ENCODE data around the gene TK1.
A peak's percentile ranks its signal among the peaks of the same experiment; 100 is the strongest.

Gene TK1

GRCh38 chr17:78219396-78220150 lies 32.7 kb upstream of the TK1 start:
- no peak for DNase-seq

DNA sequence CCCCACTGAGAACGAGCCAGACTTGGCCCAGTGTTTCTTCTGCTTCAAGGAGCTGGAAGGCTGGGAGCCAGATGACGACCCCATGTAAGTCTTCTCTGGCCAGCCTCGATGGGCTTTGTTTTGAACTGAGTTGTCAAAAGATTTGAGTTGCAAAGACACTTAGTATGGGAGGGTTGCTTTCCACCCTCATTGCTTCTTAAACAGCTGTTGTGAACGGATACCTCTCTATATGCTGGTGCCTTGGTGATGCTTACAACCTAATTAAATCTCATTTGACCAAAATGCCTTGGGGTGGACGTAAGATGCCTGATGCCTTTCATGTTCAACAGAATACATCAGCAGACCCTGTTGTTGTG lies 27.8 kb upstream of the TK1 start:
- no peak for DNase-seq

DNA sequence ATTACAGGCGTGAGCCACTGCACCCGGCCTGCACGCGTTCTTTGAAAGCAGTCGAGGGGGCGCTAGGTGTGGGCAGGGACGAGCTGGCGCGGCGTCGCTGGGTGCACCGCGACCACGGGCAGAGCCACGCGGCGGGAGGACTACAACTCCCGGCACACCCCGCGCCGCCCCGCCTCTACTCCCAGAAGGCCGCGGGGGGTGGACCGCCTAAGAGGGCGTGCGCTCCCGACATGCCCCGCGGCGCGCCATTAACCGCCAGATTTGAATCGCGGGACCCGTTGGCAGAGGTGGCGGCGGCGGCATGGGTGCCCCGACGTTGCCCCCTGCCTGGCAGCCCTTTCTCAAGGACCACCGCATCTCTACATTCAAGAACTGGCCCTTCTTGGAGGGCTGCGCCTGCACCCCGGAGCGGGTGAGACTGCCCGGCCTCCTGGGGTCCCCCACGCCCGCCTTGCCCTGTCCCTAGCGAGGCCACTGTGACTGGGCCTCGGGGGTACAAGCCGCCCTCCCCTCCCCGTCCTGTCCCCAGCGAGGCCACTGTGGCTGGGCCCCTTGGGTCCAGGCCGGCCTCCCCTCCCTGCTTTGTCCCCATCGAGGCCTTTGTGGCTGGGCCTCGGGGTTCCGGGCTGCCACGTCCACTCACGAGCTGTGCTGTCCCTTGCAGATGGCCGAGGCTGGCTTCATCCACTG lies 27.3 kb upstream of the TK1 start, which contains the start of gene BIRC5:
Gene BIRC5 (plus strand): TSS at position 238 of the 690 bp plus-strand sequence. CDS start 64 bp downstream, at position 302.
- peak; percentile 90 for DNase-seq

- DNase-seq = no peak
These were observed 24.2 kb upstream of the TK1 start for GRCh38 chr17:78211032-78211431.

DNA sequence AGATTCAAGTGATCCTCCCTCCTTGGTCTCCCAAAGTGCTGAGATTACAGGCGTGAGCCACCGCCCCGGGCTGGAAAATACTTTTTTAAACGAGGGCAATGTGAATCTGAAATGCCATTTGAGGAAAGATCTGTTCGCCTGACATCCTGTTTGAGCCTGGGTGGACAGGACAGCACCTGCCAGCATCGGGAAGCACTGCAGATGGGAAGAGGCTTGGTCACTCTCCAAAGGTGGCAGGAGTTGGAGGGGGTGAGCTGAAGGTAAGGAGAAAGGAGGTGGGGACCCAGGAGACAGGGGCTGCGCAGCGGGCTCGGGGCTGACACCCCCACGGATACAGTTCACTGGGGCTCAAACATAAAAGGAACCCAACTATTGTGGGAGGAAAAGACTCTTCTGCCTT lies 23.3 kb upstream of the TK1 start:
- DNase-seq = no peak

DNA sequence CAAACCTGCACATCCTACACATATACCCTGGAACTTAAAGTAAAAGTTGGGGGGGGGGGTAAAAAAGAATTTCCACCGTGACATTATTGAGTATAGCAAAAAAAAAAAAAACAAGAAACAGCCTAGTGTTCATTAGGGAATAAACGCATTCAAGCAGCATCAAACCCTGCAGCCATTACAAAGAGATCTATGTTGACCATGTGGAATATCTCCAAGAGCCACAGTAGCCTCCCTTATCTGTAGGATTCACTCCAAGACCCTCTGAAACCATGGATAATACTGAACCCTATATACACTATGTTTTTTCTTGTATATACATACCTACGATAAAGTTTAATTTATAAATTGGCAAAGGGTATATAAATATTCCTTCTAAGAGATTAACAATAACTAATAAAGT lies 21.6 kb upstream of the TK1 start:
- no peak for DNase-seq

- no peak for DNase-seq
These were observed 19.4 kb upstream of the TK1 start for GRCh38 chr17:78206298-78206697.

DNA sequence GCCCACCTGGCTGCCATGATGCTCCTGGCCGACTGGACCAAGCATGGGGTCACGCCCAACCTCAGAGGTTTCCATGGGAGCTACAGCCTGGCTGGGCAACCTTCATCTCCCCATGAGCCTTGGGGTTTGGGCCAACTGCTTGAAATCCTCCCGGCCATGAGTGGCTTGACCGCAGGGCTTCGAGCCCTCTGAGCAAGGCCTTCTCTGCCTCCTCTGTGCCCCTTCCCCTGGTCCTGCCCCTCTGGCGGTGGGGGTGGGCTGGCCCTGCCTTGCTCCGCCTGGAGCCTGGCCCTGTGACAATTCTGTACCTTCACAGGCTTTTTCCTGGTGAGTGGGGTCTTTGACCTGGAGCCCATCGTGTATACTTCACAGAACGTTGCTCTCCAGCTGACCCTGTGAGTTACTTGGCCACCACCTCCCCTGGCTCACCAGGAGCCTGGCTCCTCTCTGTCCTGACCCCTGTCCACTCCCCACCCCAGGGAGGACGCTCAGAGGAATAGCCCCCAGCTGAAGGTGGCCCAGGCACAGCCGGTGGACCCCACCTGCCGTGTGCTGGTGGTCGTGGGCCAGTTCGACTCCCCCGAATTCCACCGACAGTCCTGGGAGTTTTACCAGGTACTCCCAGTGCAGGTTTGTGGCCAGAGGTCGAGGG lies 18.4 kb upstream of the TK1 start:
- no peak for DNase-seq

DNA sequence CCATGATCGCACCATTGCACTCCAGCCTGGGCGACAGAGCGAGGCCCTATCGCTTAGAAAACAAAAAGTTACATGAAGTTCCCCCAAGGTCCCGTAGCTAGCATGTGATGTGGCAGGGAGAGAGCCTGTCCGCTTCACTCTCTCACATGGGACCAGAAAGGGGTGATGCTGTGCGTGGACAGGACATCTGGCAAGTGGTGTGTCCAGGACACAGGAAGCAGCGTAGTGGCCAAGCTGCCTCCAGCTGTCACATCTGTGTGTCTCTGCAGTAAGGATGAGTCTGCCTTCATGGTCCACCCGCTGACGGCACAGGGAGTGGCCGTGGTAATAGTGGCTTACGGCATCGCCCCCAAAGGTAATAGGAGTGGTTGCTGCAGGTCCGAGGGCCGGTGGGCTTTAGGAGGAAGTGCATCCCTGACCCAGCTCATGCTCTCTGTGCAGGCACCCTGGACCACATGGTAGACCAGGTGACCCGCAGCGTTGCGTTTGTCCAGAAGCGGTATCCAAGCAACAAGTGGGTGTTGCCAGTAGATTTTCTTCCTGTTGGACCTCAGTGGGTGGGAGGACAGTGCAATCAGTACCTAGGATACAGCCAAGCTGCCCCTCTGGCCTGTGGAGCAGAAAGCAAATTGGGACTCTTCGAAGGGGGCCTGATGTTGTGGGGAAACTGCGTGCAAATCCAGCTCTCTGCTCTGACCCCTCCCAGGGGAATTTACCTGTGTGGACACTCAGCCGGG lies 17.7 kb upstream of the TK1 start:
- DNase-seq = no peak

DNA sequence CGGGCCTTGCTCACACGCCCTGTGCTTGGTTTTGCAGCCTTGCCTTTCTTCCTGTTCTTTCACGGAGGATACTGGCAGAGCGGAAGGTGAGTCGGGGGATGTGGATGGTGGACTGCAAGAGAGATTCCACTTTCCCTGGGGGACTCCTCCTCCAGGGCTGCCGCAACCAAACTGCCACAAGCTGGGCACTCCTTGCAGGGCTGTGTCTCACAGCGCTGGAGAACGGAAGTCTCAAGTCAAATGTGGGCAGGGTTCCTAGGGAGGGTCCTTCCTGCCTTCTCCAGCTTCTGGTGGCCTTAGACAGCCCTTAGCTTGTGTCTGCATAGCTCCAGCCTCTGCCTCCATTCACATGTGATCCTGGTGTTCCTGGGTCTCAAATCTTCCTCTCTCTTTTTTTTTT lies 15.8 kb upstream of the TK1 start:
- no peak for DNase-seq

GRCh38 chr17:78200451-78200850 lies 13.6 kb upstream of the TK1 start:
- DNase-seq = no peak

DNA sequence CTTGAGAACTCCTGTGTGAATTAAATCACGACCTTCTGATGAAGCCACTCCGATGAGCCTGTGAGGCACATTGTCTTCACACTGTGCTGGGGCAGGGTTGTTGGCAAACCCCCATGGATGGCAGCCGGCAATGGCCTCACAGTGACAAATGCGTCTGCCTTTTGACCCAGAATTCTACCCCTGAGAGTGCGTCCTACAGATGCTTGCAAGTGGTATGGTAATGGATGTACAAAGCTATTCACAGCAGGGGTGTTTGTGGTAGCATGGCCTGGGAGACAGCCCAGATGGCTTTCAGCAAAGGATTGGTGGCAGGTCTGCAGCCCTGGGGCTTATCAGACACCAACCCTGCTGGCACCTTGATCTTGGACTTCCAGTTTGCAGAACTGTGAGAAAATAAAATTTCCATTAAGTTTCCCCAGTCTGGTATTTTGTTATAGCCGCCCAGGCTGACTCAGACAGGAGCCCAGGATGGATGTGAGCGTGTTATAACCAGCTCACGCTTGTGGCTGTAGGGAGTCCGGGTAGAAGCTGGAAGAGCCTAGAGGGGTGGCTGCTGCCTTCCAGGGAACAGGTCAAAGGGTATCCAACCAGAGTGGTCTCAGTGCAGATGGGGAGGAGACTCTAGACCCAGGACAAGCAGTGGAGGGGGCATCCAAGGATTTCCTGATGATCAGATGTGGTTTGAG lies 10.4 kb upstream of the TK1 start:
- no peak for DNase-seq

GRCh38 chr17:78196716-78197115 lies 9.9 kb upstream of the TK1 start:
- DNase-seq = no peak

- no peak for DNase-seq
These were observed 716 bp downstream of the TK1 start for GRCh38 chr17:78185981-78186691.

DNA sequence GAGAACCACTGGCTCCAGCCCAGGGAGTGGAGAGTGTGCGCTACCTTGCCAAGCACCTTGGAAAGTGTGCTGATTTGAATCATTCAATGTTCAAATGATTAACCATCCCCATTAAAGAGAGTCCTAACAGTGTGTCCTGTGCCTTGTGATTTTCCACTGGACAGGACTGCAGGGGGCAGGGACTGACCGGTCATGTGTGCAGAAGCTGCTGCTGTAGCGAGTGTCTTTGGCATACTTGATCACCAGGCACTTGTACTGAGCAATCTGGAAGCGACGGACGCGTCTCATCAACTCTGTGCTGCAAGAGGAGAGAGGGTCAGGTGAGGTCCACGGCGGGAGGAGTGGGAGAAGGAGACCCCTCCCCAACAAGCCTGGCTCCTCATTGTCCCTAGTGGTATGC lies 2.0 kb downstream of the TK1 start:
- no peak for DNase-seq

DNA sequence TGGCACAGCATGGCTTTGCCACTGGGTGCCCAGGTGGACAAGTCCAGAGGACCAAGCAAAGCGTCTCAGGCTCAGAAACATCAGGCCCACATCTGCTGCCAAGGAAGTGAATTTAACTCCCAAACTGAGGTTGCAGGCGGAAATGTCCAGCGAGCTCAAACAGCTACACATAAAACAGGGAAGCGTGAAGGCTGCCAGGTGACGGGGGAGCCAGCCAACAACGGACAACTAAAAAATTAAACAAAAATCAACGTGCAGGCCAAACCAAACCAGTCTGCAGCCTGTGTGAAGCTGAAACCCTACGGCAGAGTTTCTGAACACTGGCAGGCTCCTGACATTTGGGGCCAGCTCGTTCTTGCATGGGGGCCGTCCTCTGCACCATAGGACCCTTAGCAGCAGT lies 2.5 kb downstream of the TK1 start:
- DNase-seq = no peak

DNA sequence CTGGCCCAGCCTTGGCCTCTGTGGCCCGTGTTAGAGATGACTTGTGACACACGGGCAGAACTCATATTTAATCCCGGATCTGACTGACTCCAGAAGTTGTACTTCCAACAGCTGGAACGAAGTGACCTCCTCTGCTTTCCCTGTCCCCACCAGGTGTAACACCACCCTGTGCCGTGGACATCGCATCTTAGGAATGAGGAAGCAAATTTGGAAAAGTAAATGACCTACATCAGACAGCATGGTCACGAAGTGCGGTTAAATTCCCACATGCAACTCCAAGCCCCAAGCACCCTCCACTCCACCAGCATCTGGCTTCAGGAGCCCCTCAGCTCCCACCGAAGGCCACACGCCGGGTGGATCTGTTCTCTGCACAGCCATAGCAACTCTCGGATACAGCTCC lies 2.9 kb downstream of the TK1 start:
- DNase-seq = no peak

GRCh38 chr17:78182504-78182903 lies 4.3 kb downstream of the TK1 start:
- no peak for DNase-seq

GRCh38 chr17:78180508-78180907 lies 6.3 kb downstream of the TK1 start:
- DNase-seq = no peak

DNA sequence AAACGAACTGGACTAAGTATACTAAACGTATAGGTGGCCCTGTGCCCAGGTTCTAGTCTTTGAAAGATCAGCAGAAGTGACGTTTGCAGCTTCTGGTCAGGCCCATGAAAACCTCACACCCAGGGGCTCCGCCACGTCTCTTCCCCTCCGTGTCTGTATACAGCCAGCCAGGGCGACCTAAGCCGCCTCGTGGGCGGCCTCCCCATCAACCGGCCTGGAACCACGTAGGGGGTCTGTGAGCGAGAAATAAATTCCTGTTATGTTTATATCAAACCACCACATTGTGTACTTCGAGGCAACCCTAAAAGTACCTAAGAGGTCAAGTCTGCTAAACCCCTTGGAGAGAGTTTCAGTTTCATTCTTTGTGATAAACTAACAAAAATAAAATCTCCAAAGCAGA lies 6.8 kb downstream of the TK1 start:
- no peak for DNase-seq

DNA sequence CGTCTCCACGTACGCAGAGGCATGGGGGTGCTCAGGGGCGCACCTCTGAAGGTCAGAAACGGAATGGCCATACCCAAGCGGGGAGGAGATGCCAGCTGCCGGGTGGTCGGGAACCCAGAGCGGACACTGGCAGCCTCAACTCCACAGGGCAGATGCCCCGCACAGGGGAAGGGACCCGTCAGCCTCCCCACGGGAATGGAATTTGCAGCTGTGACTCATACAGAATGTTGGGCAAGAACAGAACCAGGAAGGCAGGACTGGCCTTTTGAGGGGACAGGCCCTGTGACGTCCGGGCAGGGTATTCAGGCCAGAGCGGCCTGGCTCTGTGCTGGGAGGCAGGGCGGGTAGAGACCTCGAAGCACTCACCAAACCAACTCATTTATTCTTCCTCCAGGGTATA lies 7.5 kb downstream of the TK1 start:
- DNase-seq = no peak

DNA sequence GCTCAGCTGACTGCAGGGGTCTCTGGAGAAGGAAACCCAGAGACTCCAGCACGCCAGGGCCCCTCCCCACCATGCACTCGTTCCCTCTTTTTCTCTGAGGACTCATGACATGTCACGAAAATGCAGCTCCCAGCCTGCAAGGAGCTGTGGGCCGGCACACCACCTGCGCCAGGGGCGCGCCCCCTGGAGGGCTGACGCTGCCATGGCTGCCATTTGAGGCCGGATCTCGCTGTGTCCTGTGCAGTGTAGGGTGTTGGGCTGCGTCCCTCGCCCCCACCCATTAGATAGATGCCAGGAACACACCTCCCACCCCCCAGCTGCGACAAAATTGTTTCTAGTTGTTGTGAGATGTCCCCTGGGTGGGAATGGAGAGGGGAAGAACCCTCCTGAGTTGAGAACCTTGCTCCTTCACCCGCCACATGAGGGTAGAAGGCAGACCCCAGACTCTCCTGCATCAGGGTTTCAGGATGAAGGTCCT lies 10.3 kb downstream of the TK1 start:
- peak; percentile 77 for DNase-seq
